GM21381 (cell line): Measurements from ENCODE around the gene APOOL.
"Not testable (repeated sequence)": the region's sequence is repeated elsewhere in the genome, so short reads cannot be mapped to it uniquely, and the experiment has no call there.

Source experiments
- ATAC-seq: cut with Tn5 transposase; IDR thresholded peaks from one replicate; pipeline ENCODE4 v1.9.1; 2021; ENCODE audit warnings: mild to moderate bottlenecking, moderate library complexity; ENCODE audit not compliant: unreplicated experiment

APOOL gene

DNA sequence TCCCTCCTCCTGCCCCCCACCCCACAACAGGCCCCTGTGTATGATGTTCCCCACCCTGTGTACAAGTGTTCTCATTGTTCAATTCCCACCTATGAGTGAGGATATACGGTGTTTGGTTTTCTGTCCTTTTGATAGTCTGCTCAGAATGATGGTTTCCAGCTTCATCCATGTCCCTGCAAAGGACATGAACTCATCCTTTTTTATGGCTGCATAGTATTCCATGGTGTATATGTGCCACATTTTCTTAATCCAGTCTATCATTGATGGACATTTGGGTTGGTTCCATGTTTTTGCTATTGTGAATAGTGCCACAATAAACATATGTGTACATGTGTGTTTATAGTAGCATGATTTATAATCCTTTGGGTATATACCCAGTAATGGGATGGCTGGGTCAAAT, 73.6 kb downstream of the APOOL start:
- ATAC-seq = not testable (repeated sequence)

DNA sequence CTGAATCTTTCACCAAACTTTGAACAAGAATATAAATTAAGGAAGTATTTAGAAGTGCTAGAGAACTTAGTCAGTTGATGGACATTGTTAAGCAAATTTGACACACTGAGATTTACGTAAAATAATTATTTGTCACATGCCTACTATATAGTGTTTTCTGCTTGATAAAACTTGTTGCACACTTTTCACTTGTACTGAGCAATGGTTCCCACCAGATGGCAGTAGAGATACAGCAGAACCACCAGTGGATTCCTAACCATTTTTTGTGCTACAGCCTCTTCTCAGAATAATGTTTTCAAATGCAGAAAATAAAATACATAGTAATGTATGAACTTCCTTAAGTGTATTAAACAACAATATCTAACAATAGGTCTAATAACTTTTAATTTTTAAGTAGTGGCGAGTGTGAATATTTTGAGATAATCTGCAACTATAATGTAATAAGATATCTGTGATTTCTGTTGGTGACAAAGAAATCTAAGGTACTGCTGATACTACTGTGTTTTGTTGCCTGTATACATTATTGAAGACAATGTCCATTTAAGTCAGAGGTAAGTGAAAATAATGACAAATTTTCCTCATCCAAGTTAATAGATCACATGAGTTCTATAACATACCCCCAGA, 81.2 kb downstream of the APOOL start:
- ATAC-seq = peak; percentile 64

DNA sequence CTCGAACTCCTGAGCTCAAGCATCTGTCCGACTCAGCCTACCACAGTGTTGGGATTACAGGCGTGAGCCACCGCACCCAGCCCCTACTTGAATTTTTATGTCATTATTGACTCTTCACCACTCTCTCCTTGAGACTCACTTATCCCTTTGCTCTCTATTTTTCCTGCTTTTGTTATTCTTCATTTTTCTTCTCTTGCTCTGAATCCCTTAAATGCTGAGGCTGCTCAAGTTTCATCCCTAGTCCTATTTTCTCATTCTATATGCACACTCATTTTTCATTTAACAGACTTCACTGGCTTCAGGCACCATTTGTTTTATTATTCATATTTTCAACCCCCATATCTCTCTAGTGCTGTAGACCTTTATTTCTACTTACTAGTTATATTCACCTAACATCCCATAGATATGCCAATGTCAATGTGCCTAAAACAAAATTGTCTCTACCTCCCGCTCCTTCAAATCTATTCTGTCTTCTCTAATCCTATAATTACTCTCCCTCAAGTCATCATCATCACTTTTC, 85.7 kb downstream of the APOOL start:
- no peak for ATAC-seq

DNA sequence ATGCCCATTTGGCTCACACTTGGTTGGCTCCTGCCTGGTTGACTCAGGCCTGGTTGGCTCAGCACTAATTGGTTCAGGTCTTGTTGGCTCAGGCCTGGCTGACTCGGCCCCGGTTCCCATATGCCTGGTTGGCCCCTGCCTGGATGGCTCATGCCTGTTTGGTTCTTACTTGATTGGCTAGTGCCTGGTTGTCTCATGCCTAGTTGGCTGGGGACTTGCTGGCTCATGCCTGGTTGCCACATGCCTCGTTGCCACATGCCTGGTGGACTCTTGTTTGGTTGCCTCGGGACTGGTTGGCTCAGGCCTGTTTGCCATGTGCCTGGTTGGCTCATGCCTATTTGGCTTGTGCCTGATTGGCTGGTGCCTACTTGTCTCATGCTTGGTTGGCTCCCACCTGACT, 103.7 kb downstream of the APOOL start:
- ATAC-seq = no peak

DNA sequence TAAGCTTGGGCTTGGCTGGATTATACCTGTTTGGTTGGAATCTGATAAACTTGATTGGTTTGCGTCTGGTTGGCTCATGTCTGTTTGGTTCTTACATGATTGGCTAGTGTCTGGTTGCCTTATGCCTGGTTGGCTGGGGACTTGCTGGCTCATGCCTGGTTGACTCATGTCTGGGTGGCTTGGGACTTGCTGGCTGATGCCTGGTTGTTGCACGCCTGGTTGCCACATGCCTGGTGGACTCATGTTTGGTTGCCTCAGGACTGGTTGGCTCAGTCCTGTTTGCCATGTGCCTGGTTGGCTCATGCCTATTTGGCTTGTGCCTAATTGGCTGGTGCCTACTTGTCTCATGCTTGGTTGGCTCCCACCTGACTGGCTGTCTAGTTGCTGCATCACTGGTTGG, 104.5 kb downstream of the APOOL start:
- no peak for ATAC-seq

DNA sequence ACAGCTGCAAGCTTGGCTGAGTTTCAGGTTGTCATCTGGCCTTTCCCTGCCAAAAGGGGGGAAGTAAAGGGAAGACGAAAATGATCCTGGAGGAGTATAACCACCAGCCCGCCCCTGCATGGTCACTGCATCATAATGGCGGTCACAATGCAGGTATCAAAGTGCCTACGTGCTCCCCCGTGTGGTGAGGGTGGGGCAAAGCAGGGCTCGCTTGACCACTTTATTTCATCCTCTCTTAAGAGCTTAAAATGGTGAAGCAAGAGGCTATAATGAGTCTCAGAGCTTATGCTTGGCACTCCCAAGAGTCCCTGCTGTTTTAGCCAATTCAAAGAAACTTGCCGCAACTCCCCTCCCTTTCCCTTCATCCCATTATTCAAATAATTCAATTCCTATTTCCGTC, 105.6 kb downstream of the APOOL start:
- no peak for ATAC-seq

DNA sequence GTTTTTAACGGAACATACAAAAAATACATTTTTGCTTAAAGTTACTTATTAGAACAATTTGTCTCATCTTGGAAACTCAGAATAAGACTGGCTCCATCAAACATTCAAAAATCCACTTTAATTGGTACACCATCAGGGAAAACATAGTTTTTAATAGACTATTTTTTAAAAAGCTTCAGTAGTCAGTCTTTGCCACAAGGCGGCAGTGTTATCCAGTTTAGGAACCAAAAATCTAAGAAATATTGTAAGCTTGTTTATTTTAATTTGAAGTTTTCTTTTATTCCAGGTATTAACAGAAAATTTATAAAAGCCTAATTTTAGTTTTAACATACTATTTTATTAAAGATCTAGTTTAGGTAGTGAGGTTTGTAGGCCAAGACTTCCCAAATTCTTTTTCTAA, 107.7 kb downstream of the APOOL start:
- no peak for ATAC-seq

DNA sequence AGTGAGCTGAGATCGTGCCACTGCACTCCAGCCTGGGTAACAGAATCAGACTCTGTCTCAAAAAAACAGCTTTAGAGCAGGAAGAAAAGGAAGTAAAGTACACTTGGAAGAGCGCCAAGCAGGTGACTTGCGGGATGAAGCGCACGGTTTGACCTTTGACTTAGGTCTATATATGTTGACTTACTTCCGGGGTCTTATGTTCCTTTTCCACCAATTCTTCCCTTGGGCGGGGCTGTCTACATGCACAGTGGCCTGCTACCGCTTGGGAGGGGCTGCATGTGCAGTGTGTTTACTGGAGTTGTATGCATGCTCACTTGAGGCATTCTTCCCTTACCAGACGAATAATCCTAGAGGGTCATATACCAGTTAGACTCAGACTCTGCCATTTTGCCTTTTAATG, 108.6 kb downstream of the APOOL start:
- ATAC-seq = no peak

DNA sequence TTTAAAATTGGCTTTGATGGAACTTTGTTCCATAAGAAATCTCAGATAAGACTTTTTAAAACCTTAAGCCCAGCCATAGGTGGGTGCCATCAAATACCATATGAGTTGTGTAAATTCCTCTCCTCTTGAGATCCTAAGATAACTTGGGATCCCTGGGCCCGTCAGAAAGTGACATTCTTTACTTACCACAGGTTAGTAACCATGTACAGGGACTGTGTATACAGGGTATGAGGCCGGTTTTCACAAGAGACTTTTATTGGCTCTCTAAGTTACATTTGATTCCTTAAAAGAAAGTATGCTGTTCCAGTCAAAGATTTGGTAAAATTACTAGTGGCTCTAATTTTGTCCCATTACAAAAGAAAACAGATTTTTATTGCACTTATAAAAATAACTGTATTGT, 110.1 kb downstream of the APOOL start:
- ATAC-seq = no peak

DNA sequence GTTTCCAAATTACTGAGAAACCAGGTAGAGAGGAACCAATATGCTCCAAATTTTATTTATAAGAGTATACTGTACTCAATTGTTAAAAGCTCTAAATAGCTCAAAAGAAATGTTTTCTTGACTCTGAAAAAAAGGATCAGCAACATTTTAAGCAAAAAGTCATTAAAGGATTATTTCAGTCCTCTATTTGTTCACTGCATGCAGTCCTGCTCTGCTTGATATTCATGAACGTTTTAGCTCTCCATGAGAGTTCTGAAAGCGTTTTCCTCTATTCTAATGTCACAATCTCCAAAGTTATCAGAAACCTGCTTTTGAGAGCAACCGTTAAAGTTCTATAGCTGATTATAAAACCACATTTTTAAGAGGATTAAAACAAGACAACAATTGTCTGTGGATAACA, 110.5 kb downstream of the APOOL start:
- no peak for ATAC-seq

DNA sequence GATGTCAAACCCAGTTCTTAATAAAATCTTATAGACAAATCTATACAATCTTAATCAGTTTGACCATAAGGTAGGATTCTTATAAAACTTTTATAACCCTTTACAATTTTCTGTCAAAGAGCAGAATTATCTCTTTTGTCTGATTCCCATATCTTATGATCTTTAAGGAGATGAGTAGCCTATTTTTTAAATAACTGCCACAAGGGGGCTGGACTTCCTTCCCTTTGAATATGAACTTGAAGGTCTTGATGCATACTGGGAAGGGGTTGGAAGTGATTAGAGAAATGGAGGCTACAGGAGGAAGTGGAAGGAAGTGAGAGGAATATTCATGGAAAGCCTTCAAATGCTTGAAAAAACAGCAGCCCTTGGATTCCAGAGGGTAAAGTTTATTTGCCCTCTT, 111.1 kb downstream of the APOOL start:
- ATAC-seq = no peak

DNA sequence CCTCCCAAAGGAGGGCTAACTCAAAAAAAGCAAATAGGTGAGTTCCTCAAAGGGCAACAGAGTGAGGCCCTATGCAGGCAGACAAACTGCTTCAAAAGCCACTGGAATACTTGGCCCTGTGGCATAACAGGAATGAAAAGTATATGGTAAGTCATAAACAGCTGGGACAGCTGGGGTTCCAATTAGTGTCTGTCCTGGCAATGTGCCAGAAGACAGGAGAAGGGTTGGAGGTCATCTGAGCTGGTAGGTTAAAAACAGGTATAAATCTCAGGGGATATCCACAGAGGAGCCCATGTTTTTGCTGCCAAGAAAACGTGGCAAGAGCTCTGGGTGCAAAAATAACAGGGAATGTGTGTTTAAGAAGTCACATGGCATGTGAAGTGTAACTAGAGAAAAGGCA, 111.6 kb downstream of the APOOL start:
- ATAC-seq = no peak

DNA sequence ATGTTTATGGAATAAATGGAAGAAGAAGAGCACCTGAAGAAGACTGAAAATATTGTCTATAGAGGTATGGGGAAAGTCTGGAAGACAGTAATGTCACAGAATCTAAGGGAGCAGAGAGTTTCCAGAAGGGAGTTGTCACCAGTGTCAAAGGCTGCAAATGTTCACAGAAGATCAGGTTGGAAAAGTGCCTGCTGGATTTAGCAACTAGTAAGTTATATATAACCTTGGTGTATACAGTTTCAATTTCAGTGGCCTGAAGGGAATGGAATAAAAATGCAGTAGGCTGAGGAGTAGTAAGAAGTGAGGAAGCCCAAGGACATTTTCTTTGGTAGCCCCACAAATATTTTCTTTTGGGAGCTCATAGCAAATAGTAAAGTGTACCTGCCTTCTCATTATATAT, 132.7 kb downstream of the APOOL start:
- no peak for ATAC-seq

DNA sequence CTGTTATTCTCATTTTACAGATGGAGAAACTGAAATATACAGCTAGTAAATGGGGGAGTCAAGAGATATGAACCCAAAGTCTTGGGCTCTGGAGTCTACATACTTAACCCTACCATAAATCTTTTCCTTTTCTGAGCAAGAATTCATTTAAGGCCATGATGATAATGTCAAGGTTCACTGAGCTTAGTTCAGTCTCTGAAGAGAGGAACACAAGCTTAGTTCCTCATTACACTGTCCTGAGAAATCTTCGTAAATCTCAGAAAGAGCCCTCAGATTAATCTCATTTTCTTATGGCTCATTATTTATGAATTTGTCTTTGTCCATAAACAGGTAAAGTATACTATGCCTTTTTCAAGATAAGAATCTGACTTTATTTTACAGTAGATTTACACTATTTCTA, 135.7 kb downstream of the APOOL start:
- no peak for ATAC-seq

DNA sequence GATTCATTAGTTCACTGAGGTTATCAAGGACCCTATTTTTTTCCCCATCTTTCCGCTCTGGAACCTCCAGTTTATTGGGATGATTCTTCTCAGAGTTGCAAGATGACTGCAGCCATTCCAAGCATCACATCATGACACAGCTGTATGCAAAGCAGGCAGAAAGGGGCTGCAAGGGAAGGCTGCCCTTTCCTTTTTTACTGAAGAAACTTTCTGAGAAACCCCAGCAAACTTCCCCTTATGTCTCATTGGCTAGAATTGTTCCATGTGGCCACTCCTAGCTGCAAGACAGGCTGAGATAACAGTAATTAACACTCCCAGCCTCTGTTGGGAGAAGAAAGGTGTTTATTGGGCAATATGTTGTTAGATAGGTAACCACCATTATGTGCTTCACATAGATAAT, 137.3 kb downstream of the APOOL start:
- ATAC-seq = no peak
